A673 (cell line): ENCODE results near the gene ORAI1. TPM values are rescaled to one million over a fixed set of nuclear protein-coding genes. Genes with fewer than 3 reads are reported as not detected.

ENCODE experiments used
- Bru-seq: library from RNA; stranded (reverse); fragments of 400-500 nt; gene quantifications from one replicate; lab custom pipeline; 2021; lab: Mats Ljungman, UMichigan
- BruChase-seq, 2 experiments: library from RNA; stranded (reverse); fragments of 400-500 nt; gene quantifications; one replicate each; lab custom pipeline; 2021; lab: Mats Ljungman, UMichigan
- BruUV-seq: library from RNA; stranded (reverse); fragments of 400-500 nt; replicated peaks from 2 replicates; lab custom pipeline; 2021; lab: Mats Ljungman, UMichigan
- CTCF ChIA-PET: fragments of 300-600 bp; sonication (Branson Sonifier 250); formaldehyde crosslinking; loops from one replicate; lab custom pipeline; 2022; ENCODE audit warnings: antibody characterized with exemption; lab: Charles Lee
- POLR2A ChIA-PET: fragments of 300-600 bp; sonication (Branson Sonifier 250); formaldehyde crosslinking; loops from one replicate; lab custom pipeline; 2022; ENCODE audit warnings: antibody characterized with exemption; ENCODE audit not compliant: low non-redundant PET; lab: Charles Lee
- DNase-seq: peaks from one replicate; pipeline ENCODE4 v3.0.0-alpha.2; 2015; ENCODE audit warnings: low spot score
- H3K27ac ChIP-seq: fragments of 200-600 bp; sonication (generic); 2 replicates; pipeline ENCODE4 v1.5.1; 2016; ENCODE audit warnings: mixed run types, low read depth, mild to moderate bottlenecking, mixed read lengths, antibody characterized with exemption, low read length; ENCODE audit not compliant: poor library complexity, severe bottlenecking
- H3K27me3 ChIP-seq: fragments of 200-600 bp; sonication (generic); replicated peaks from 2 replicates; pipeline ENCODE4 v1.6.1; 2017; ENCODE audit warnings: mixed run types, low read depth, mild to moderate bottlenecking, mixed read lengths, antibody characterized with exemption, low read length; ENCODE audit not compliant: insufficient read depth, poor library complexity
- H3K36me3 ChIP-seq: fragments of 200-600 bp; sonication (generic); 2 replicates; pipeline ENCODE4 v1.6.1; 2016; ENCODE audit warnings: mixed run types, mild to moderate bottlenecking, mixed read lengths, antibody characterized with exemption, low read length; ENCODE audit not compliant: insufficient read depth, poor library complexity, severe bottlenecking
- H3K4me1 ChIP-seq: fragments of 200-600 bp; sonication (generic); 2 replicates; pipeline ENCODE4 v1.6.1; 2017; ENCODE audit warnings: mixed run types, mild to moderate bottlenecking, mixed read lengths, antibody characterized with exemption, low read length; ENCODE audit not compliant: insufficient read depth, poor library complexity, severe bottlenecking
- H3K4me3 ChIP-seq: fragments of 200-600 bp; sonication (generic); 2 replicates; pipeline ENCODE4 v1.5.1; 2016; ENCODE audit warnings: low read depth, mixed run types, mild to moderate bottlenecking, mixed read lengths, low read length; ENCODE audit not compliant: poor library complexity, severe bottlenecking
- H3K9me3 ChIP-seq: fragments of 200-600 bp; sonication (generic); 2 replicates; pipeline ENCODE4 v1.6.1; 2016; ENCODE audit warnings: mixed run types, low read depth, mild to moderate bottlenecking, mixed read lengths, antibody characterized with exemption, low read length; ENCODE audit not compliant: poor library complexity, severe bottlenecking
- CTCF ChIP-seq: fragments of 300-800, 200-600 bp; sonication (generic); conservative IDR thresholded peaks from 2 replicates; pipeline ENCODE4 v1.5.1; 2017; ENCODE audit warnings: low read depth, mild to moderate bottlenecking, antibody characterized with exemption, low read length, moderate library complexity, mixed read lengths
- EZH2 ChIP-seq: fragments of 200-600 bp; sonication (generic); IDR thresholded peaks from 2 replicates; pipeline ENCODE4 v1.6.1; 2017; ENCODE audit warnings: borderline replicate concordance, low read depth, mild to moderate bottlenecking, mixed read lengths, antibody characterized with exemption, low read length; ENCODE audit not compliant: poor library complexity, severe bottlenecking
- intact Hi-C: fragments of 100-400 bp; cut with micrococcal nuclease; formaldehyde crosslinking; loops from one replicate; pipeline ENCODE4 v1.10.0; 2022; ENCODE audit not compliant: unreplicated experiment
- long read RNA-seq: library from polyadenylated mRNA; stranded (forward); transcript quantifications from one replicate; pipeline ENCODE4 v2.0.0, GENCODE V29; 2022
- total RNA-seq: library from RNA; stranded (reverse); gene quantifications from 2 replicates; pipeline ENCODE4 v1.2.3, GENCODE V29; 2021

ORAI1 gene
- total RNA-seq = 25.6 and 28.2 TPM in 2 replicates
- Bru-seq, nascent RNA = percentile 71 among the genes with signal in this experiment
- percentile 64 among the genes with signal in this experiment for BruChase-seq, experiment 1, labeled RNA remaining after a 2-hour chase
- BruChase-seq, experiment 2, labeled RNA remaining after a 6-hour chase = percentile 71 among the genes with signal in this experiment
- long read RNA-seq, transcript ORAI1-203 (2 exons, 2,138 nt) = major isoform, 52 of 67 reads
- long read RNA-seq, partial matches to known transcripts = 11 of 67 reads
- long read RNA-seq, other reads (novel, unspliced or antisense) = 4 of 67 reads

GRCh38 chr12:121626087-121626852 is at the start of gene ORAI1:
Gene ORAI1, plus strand, starts transcription at chr12:121626530.
- Histone ChIP-seq H3K4me1 (peaks cover 31% of the 10 kb centered on the region), H3K36me3 (no peaks in the 10 kb centered on the region), H3K27me3 (no peaks in the 10 kb centered on the region), H3K27ac (peak within 1 kb of the TSS; percentile 82), H3K9me3 (no peaks in the 10 kb centered on the region), H3K4me3 (peak within 1 kb of the TSS; percentile 91)
- intact Hi-C loops = loop anchor here (1.0 to 5.0 kb wide), 2 partner anchors 46 to 74 kb away; no protein-coding TSS in a partner anchor
- ChIA-PET CTCF (interaction anchor here (0.6 to 2.5 kb wide), 5 partner anchors 22 to 227 kb away, joined by 3 to 18 read pairs (median 4); no protein-coding TSS in a partner anchor), POLR2A (interaction anchor here (0.6 kb wide), 2 partner anchors 34 to 47 kb away, joined by 5 read pairs; no protein-coding TSS in a partner anchor)
- BruUV-seq = no TSS peak
- peak; percentile 96 for DNase-seq
- TF ChIP-seq EZH2 (no peak), CTCF (no peak)

- Histone ChIP-seq H3K27ac (peak overlapping the region; percentile 88), H3K36me3 (peaks cover 22% of the 10 kb centered on the region), H3K4me3 (peak overlapping the region; percentile 80), H3K4me1 (peaks cover 35% of the 10 kb centered on the region), H3K9me3 (no peaks in the 10 kb centered on the region), H3K27me3 (no peaks in the 10 kb centered on the region)
- intact Hi-C loops = no loop called here
- TF ChIP-seq CTCF = no peak
- no peak for TF ChIP-seq EZH2
- ChIA-PET CTCF (interaction anchor here (0.5 to 1.0 kb wide), 3 partner anchors 25 to 90 kb away, joined by 4 to 7 read pairs (median 4); no protein-coding TSS in a partner anchor), POLR2A (no interaction called here)
- BruUV-seq = TSS peak; percentile 35
- peak; percentile 75 for DNase-seq
Observed at GRCh38 chr12:121576851-121577391, 49.4 kb upstream of the ORAI1 start.

- Histone ChIP-seq H3K4me1 (peaks cover 42% of the 10 kb centered on the region), H3K27me3 (no peaks in the 10 kb centered on the region), H3K36me3 (peaks cover 22% of the 10 kb centered on the region), H3K9me3 (no peaks in the 10 kb centered on the region), H3K27ac (peak overlapping the region; percentile 88), H3K4me3 (peak overlapping the region; percentile 80)
- TF ChIP-seq CTCF = no peak
- no peak for TF ChIP-seq EZH2
- peak; percentile 33 for DNase-seq
- CTCF ChIA-PET = interaction anchor here (0.5 to 1.0 kb wide), 3 partner anchors 25 to 90 kb away, joined by 4 to 7 read pairs (median 4); no protein-coding TSS in a partner anchor
- intact Hi-C loops = no loop called here
- POLR2A ChIA-PET = no interaction called here
- no TSS peak for BruUV-seq
Observed at GRCh38 chr12:121577443-121578180, 48.7 kb upstream of the ORAI1 start.
